ENCODE results near the gene ODR4. TPM values are rescaled to one million over a fixed set of nuclear protein-coding genes. Genes with fewer than 3 reads are reported as not detected.

The ODR4 gene
- total RNA-seq, 1 experiment from 2014 or later: 14.5 TPM

DNA sequence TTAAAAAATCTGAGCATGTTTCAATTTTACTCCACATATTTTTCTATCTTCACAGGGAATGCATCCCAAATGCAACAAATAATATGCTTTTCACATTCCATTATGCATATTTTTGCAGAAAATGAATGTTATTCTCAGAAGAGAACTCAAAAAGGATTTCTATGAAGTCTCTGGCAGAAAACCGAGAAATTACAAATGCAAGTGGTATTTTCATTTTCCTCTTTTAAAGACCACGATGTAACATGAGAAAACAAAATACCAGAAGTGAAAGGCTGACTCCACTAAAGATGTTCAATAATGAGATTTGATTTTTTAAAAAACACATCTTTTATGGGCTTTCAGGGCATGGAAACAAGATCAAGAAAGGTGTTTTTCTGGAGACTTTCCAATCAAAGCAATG, 90.3 kb downstream of the ODR4 start:
- TF ChIP-seq SP1 (CRISPR knock-in tag; conservative IDR thresholded peaks at IDR 0.05) (no peak), JAZF1 (CRISPR knock-in tag; IDR thresholded peaks at IDR 0.05) (no peak), ZNF317 (CRISPR knock-in tag; IDR thresholded peaks at IDR 0.05; ENCODE audit: borderline replicate concordance, low read depth) (no peak), FOXK1 (CRISPR knock-in tag; IDR thresholded peaks at IDR 0.05) (no peak), KAT7 (CRISPR knock-in tag; IDR thresholded peaks at IDR 0.05; ENCODE audit: borderline replicate concordance) (no peak), ELF4 (CRISPR knock-in tag; IDR thresholded peaks at IDR 0.05; ENCODE audit: low read depth) (no peak), ZNF232 (CRISPR knock-in tag; IDR thresholded peaks at IDR 0.05) (no peak), RORB (CRISPR knock-in tag; IDR thresholded peaks at IDR 0.05) (no peak), IRF2 (CRISPR knock-in tag; IDR thresholded peaks at IDR 0.05; ENCODE audit: borderline replicate concordance, low read depth) (no peak), TP53 (CRISPR knock-in tag; IDR thresholded peaks at IDR 0.05) (no peak), NFATC4 (CRISPR knock-in tag; IDR thresholded peaks at IDR 0.05) (no peak)
- TF ChIP-seq, protein P1, sequence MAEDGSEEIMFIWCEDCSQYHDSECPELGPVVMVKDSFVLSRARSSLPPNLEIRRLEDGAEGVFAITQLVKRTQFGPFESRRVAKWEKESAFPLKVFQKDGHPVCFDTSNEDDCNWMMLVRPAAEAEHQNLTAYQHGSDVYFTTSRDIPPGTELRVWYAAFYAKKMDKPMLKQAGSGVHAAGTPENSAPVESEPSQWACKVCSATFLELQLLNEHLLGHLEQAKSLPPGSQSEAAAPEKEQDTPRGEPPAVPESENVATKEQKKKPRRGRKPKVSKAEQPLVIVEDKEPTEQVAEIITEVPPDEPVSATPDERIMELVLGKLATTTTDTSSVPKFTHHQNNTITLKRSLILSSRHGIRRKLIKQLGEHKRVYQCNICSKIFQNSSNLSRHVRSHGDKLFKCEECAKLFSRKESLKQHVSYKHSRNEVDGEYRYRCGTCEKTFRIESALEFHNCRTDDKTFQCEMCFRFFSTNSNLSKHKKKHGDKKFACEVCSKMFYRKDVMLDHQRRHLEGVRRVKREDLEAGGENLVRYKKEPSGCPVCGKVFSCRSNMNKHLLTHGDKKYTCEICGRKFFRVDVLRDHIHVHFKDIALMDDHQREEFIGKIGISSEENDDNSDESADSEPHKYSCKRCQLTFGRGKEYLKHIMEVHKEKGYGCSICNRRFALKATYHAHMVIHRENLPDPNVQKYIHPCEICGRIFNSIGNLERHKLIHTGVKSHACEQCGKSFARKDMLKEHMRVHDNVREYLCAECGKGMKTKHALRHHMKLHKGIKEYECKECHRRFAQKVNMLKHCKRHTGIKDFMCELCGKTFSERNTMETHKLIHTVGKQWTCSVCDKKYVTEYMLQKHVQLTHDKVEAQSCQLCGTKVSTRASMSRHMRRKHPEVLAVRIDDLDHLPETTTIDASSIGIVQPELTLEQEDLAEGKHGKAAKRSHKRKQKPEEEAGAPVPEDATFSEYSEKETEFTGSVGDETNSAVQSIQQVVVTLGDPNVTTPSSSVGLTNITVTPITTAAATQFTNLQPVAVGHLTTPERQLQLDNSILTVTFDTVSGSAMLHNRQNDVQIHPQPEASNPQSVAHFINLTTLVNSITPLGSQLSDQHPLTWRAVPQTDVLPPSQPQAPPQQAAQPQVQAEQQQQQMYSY (CRISPR knock-in tag; IDR thresholded peaks at IDR 0.05): no peak
- TF ChIP-seq, protein P2, sequence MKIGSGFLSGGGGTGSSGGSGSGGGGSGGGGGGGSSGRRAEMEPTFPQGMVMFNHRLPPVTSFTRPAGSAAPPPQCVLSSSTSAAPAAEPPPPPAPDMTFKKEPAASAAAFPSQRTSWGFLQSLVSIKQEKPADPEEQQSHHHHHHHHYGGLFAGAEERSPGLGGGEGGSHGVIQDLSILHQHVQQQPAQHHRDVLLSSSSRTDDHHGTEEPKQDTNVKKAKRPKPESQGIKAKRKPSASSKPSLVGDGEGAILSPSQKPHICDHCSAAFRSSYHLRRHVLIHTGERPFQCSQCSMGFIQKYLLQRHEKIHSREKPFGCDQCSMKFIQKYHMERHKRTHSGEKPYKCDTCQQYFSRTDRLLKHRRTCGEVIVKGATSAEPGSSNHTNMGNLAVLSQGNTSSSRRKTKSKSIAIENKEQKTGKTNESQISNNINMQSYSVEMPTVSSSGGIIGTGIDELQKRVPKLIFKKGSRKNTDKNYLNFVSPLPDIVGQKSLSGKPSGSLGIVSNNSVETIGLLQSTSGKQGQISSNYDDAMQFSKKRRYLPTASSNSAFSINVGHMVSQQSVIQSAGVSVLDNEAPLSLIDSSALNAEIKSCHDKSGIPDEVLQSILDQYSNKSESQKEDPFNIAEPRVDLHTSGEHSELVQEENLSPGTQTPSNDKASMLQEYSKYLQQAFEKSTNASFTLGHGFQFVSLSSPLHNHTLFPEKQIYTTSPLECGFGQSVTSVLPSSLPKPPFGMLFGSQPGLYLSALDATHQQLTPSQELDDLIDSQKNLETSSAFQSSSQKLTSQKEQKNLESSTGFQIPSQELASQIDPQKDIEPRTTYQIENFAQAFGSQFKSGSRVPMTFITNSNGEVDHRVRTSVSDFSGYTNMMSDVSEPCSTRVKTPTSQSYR (CRISPR knock-in tag; IDR thresholded peaks at IDR 0.05): no peak
- TF ChIP-seq, protein P3, sequence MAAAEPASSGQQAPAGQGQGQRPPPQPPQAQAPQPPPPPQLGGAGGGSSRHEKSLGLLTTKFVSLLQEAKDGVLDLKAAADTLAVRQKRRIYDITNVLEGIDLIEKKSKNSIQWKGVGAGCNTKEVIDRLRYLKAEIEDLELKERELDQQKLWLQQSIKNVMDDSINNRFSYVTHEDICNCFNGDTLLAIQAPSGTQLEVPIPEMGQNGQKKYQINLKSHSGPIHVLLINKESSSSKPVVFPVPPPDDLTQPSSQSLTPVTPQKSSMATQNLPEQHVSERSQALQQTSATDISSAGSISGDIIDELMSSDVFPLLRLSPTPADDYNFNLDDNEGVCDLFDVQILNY (CRISPR knock-in tag; IDR thresholded peaks at IDR 0.05): no peak
- TF ChIP-seq, protein P4, sequence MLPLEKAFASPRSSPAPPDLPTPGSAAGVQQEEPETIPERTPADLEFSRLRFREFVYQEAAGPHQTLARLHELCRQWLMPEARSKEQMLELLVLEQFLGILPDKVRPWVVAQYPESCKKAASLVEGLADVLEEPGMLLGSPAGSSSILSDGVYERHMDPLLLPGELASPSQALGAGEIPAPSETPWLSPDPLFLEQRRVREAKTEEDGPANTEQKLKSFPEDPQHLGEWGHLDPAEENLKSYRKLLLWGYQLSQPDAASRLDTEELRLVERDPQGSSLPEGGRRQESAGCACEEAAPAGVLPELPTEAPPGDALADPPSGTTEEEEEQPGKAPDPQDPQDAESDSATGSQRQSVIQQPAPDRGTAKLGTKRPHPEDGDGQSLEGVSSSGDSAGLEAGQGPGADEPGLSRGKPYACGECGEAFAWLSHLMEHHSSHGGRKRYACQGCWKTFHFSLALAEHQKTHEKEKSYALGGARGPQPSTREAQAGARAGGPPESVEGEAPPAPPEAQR (CRISPR knock-in tag; IDR thresholded peaks at IDR 0.05): no peak
- TF ChIP-seq, protein P5, sequence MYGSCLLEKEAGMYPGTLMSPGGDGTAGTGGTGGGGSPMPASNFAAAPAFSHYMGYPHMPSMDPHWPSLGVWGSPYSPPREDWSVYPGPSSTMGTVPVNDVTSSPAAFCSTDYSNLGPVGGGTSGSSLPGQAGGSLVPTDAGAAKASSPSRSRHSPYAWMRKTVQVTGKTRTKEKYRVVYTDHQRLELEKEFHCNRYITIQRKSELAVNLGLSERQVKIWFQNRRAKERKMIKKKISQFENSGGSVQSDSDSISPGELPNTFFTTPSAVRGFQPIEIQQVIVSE (CRISPR knock-in tag; IDR thresholded peaks at IDR 0.05; ENCODE audit: borderline replicate concordance): no peak
- DNase-seq (ENCODE audit: low spot score) (no peak), ATAC-seq (no peak)
- Mint-ChIP-seq H3K27me3 (ENCODE audit: low read depth) (no peaks in the 10 kb centered on the region), H3K4me3 (no peak overlapping the region), H3K4me1 (peaks cover 10% of the 10 kb centered on the region), H3K9me3 (no peaks in the 10 kb centered on the region), H3K36me3 (no peaks in the 10 kb centered on the region), H3K27ac (no peak overlapping the region)
- ChIA-PET POLR2A (no interaction called here), CTCF (no interaction called here)

Other genes with a start within 250 kb of the ODR4 start
- 0.07 to 0.09 TPM in 2 of 3 replicates, not detected in the other for gene PRG4, start 79.6 kb upstream of the ODR4 start, total RNA-seq (2021)
- 110 to 120 TPM (median 119 TPM) in 3 replicates for gene TPR, start 585 bp upstream of the ODR4 start, total RNA-seq (2021)
- gene PDC, start 85.3 kb downstream of the ODR4 start, total RNA-seq (2021): not detected in 3 replicates